NCI-H82 treated with DMSO at 0.1 percent for 48 hours (cell line): ENCODE measurements around the gene STARD7.
"Not testable (repeated sequence)": the region's sequence is repeated elsewhere in the genome, so short reads cannot be mapped to it uniquely, and the experiment has no call there.

Experiments used
- DNase-seq: peaks from one replicate; lab custom pipeline; 2025; ENCODE audit not compliant: unreplicated experiment; lab: John Stamatoyannopoulos, UW

STARD7 gene

GRCh38 chr2:96208143-96209010, at the start of gene STARD7:
Gene STARD7, minus strand, starts transcription at chr2:96208827. Its CDS starts 393 bp downstream, at chr2:96208434.
- peak; percentile 93 for DNase-seq

- DNase-seq = not testable (repeated sequence)
Measured at GRCh38 chr2:96257744-96258143, 49.1 kb upstream of the STARD7 start.

- no peak for DNase-seq
Measured at GRCh38 chr2:96256611-96257113, 48.0 kb upstream of the STARD7 start.

GRCh38 chr2:96254571-96254970, 45.9 kb upstream of the STARD7 start:
- no peak for DNase-seq

GRCh38 chr2:96253006-96253405, 44.4 kb upstream of the STARD7 start:
- no peak for DNase-seq

GRCh38 chr2:96252526-96252925, 43.9 kb upstream of the STARD7 start:
- DNase-seq = no peak

GRCh38 chr2:96251721-96252292, 43.2 kb upstream of the STARD7 start:
- no peak for DNase-seq

- DNase-seq = no peak
Measured at GRCh38 chr2:96250188-96250587, 41.6 kb upstream of the STARD7 start.

GRCh38 chr2:96249654-96250053, 41.0 kb upstream of the STARD7 start:
- DNase-seq = no peak

- DNase-seq = no peak
Measured at GRCh38 chr2:96248624-96249023, 40.0 kb upstream of the STARD7 start.

GRCh38 chr2:96247896-96248295, 39.3 kb upstream of the STARD7 start:
- no peak for DNase-seq

GRCh38 chr2:96247009-96247408, 38.4 kb upstream of the STARD7 start:
- no peak for DNase-seq

GRCh38 chr2:96245609-96246390, 37.2 kb upstream of the STARD7 start:
- DNase-seq = no peak

GRCh38 chr2:96243843-96244242, 35.2 kb upstream of the STARD7 start:
- DNase-seq = no peak

- DNase-seq = no peak
Measured at GRCh38 chr2:96241900-96242611, 33.4 kb upstream of the STARD7 start.

- DNase-seq = no peak
Measured at GRCh38 chr2:96241227-96241626, 32.6 kb upstream of the STARD7 start.

GRCh38 chr2:96240341-96241038, 31.9 kb upstream of the STARD7 start:
- no peak for DNase-seq

GRCh38 chr2:96239745-96240264, 31.2 kb upstream of the STARD7 start:
- no peak for DNase-seq

GRCh38 chr2:96239091-96239490, 30.5 kb upstream of the STARD7 start:
- DNase-seq = no peak

- no peak for DNase-seq
Measured at GRCh38 chr2:96238266-96238665, 29.6 kb upstream of the STARD7 start.
